ENCODE results near the gene SLC7A6. TPM values are rescaled to one million over a fixed set of nuclear protein-coding genes. Genes with fewer than 3 reads are reported as not detected.

Gene SLC7A6
- total and polyA plus RNA-seq, 2 of the 13 experiments (the other 11 are each of a cell fraction or from before 2014, with no cell fraction given) = 35.8 to 70.8 TPM

DNA sequence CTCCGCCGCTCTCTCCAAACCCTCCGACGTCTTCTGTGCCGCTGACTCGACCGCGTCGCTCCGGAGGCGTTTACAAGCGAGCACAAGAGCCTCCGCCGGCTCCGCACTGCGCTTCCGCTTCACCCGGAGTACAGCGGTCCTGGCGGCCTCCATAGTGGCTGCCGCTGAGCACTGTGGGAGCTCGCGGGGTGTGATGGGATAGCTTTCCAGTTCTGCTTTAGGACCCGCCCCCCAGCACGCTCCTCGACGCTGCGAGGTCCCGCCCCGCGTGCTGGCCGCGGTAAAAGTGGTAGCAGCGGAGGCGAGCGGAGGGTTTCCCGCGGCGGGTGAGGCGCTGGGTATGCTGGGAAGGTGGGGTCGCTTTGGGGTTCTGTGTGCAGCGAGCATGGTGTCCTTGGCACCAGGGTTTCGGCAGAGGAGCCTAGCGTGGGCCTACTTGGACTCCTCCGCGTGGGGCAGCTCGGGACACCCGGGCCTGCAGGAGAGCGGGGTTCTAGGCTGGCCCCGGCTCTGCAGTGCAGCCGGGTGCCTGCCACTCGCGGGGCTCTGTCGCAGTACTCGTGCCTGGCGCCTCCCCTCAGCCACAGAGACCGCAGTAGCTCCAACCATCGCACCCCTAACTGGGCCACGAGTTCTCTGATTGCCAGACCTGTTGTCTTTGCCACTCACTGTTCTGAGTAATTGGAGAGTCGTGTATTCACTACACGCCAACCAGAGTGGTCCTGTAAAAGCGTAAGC, 46.6 kb downstream of the SLC7A6 start, which contains the start of the genes PRMT7 and SLC7A6OS (continued):
- TF ChIP-seq, protein P1, sequence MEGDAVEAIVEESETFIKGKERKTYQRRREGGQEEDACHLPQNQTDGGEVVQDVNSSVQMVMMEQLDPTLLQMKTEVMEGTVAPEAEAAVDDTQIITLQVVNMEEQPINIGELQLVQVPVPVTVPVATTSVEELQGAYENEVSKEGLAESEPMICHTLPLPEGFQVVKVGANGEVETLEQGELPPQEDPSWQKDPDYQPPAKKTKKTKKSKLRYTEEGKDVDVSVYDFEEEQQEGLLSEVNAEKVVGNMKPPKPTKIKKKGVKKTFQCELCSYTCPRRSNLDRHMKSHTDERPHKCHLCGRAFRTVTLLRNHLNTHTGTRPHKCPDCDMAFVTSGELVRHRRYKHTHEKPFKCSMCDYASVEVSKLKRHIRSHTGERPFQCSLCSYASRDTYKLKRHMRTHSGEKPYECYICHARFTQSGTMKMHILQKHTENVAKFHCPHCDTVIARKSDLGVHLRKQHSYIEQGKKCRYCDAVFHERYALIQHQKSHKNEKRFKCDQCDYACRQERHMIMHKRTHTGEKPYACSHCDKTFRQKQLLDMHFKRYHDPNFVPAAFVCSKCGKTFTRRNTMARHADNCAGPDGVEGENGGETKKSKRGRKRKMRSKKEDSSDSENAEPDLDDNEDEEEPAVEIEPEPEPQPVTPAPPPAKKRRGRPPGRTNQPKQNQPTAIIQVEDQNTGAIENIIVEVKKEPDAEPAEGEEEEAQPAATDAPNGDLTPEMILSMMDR (CRISPR knock-in tag; IDR thresholded peaks at IDR 0.05) = 0 out of 2 replicates have a peak, but pooled peaks have one; percentile 23
- TF ChIP-seq ATRX (CRISPR knock-in tag; IDR thresholded peaks at IDR 0.05; ENCODE audit: borderline replicate concordance) (peak; percentile 90; the same call in 1 of the 2 replicates), SALL2 (CRISPR knock-in tag; IDR thresholded peaks at IDR 0.05) (peak; percentile 99), ZNF205 (CRISPR knock-in tag; IDR thresholded peaks at IDR 0.05) (peak; percentile 95), ATF1 (CRISPR knock-in tag; IDR thresholded peaks at IDR 0.05) (no peak), ZNF343 (CRISPR knock-in tag; IDR thresholded peaks at IDR 0.05) (peak; percentile 99), MLLT10 (CRISPR knock-in tag; IDR thresholded peaks at IDR 0.05) (peak; percentile 81; the same call in 1 of the 2 replicates)
- TF ChIP-seq, protein P2, sequence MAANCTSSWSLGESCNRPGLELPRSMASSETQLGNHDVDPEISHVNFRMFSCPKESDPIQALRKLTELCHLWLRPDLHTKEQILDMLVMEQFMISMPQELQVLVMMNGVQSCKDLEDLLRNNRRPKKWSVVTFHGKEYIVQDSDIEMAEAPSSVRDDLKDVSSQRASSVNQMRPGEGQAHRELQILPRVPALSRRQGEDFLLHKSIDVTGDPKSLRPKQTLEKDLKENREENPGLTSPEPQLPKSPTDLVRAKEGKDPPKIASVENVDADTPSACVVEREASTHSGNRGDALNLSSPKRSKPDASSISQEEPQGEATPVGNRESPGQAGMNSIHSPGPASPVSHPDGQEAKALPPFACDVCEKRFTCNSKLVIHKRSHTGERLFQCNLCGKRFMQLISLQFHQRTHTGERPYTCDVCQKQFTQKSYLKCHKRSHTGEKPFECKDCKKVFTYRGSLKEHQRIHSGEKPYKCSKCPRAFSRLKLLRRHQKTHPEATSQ (CRISPR knock-in tag; IDR thresholded peaks at IDR 0.05; ENCODE audit: borderline replicate concordance) = peak; percentile 99
- TF ChIP-seq, protein P3, sequence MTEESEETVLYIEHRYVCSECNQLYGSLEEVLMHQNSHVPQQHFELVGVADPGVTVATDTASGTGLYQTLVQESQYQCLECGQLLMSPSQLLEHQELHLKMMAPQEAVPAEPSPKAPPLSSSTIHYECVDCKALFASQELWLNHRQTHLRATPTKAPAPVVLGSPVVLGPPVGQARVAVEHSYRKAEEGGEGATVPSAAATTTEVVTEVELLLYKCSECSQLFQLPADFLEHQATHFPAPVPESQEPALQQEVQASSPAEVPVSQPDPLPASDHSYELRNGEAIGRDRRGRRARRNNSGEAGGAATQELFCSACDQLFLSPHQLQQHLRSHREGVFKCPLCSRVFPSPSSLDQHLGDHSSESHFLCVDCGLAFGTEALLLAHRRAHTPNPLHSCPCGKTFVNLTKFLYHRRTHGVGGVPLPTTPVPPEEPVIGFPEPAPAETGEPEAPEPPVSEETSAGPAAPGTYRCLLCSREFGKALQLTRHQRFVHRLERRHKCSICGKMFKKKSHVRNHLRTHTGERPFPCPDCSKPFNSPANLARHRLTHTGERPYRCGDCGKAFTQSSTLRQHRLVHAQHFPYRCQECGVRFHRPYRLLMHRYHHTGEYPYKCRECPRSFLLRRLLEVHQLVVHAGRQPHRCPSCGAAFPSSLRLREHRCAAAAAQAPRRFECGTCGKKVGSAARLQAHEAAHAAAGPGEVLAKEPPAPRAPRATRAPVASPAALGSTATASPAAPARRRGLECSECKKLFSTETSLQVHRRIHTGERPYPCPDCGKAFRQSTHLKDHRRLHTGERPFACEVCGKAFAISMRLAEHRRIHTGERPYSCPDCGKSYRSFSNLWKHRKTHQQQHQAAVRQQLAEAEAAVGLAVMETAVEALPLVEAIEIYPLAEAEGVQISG (CRISPR knock-in tag; IDR thresholded peaks at IDR 0.05) = peak; percentile 96
- TF ChIP-seq, protein P4, sequence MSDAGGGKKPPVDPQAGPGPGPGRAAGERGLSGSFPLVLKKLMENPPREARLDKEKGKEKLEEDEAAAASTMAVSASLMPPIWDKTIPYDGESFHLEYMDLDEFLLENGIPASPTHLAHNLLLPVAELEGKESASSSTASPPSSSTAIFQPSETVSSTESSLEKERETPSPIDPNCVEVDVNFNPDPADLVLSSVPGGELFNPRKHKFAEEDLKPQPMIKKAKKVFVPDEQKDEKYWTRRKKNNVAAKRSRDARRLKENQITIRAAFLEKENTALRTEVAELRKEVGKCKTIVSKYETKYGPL (CRISPR knock-in tag; IDR thresholded peaks at IDR 0.05) = peak; percentile 98
- TF ChIP-seq, protein P5, sequence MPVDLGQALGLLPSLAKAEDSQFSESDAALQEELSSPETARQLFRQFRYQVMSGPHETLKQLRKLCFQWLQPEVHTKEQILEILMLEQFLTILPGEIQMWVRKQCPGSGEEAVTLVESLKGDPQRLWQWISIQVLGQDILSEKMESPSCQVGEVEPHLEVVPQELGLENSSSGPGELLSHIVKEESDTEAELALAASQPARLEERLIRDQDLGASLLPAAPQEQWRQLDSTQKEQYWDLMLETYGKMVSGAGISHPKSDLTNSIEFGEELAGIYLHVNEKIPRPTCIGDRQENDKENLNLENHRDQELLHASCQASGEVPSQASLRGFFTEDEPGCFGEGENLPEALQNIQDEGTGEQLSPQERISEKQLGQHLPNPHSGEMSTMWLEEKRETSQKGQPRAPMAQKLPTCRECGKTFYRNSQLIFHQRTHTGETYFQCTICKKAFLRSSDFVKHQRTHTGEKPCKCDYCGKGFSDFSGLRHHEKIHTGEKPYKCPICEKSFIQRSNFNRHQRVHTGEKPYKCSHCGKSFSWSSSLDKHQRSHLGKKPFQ (CRISPR knock-in tag; IDR thresholded peaks at IDR 0.05; ENCODE audit: insufficient replicate concordance) = peak; percentile 99
- TF ChIP-seq, protein P6, sequence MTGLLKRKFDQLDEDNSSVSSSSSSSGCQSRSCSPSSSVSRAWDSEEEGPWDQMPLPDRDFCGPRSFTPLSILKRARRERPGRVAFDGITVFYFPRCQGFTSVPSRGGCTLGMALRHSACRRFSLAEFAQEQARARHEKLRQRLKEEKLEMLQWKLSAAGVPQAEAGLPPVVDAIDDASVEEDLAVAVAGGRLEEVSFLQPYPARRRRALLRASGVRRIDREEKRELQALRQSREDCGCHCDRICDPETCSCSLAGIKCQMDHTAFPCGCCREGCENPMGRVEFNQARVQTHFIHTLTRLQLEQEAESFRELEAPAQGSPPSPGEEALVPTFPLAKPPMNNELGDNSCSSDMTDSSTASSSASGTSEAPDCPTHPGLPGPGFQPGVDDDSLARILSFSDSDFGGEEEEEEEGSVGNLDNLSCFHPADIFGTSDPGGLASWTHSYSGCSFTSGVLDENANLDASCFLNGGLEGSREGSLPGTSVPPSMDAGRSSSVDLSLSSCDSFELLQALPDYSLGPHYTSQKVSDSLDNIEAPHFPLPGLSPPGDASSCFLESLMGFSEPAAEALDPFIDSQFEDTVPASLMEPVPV (CRISPR knock-in tag; IDR thresholded peaks at IDR 0.05) = peak; percentile 100
- TF ChIP-seq, protein P7, sequence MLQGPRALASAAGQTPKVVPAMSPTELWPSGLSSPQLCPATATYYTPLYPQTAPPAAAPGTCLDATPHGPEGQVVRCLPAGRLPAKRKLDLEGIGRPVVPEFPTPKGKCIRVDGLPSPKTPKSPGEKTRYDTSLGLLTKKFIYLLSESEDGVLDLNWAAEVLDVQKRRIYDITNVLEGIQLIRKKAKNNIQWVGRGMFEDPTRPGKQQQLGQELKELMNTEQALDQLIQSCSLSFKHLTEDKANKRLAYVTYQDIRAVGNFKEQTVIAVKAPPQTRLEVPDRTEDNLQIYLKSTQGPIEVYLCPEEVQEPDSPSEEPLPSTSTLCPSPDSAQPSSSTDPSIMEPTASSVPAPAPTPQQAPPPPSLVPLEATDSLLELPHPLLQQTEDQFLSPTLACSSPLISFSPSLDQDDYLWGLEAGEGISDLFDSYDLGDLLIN (CRISPR knock-in tag; IDR thresholded peaks at IDR 0.05; ENCODE audit: borderline replicate concordance) = peak; percentile 99; the same call in 1 of the 2 replicates
